SIG-M5 treated with dmso at 0.1 percent for 504 hours (cell line): ENCODE measurements around the gene PRKN.
"Not testable (repeated sequence)": the region's sequence is repeated elsewhere in the genome, so short reads cannot be mapped to it uniquely, and the experiment has no call there.

Experiments used
- DNase-seq: peaks from one replicate; lab custom pipeline; 2025; ENCODE audit not compliant: unreplicated experiment; lab: John Stamatoyannopoulos, UW

Gene PRKN

GRCh38 chr6:162679681-162680080 lies 47.9 kb downstream of the PRKN start:
- no peak for DNase-seq

GRCh38 chr6:162678896-162679295 lies 48.7 kb downstream of the PRKN start:
- not testable (repeated sequence) for DNase-seq

- DNase-seq = no peak
Measured at GRCh38 chr6:162675503-162675902, 52.1 kb downstream of the PRKN start.

- DNase-seq = no peak
Measured at GRCh38 chr6:162674452-162674851, 53.1 kb downstream of the PRKN start.

- DNase-seq = no peak
Measured at GRCh38 chr6:162671580-162672165, 55.9 kb downstream of the PRKN start.

GRCh38 chr6:162670345-162670744 lies 57.2 kb downstream of the PRKN start:
- no peak for DNase-seq

GRCh38 chr6:162666246-162666645 lies 61.3 kb downstream of the PRKN start:
- no peak for DNase-seq

- no peak for DNase-seq
Measured at GRCh38 chr6:162653808-162654207, 73.8 kb downstream of the PRKN start.

GRCh38 chr6:162651505-162651904 lies 76.1 kb downstream of the PRKN start:
- no peak for DNase-seq

GRCh38 chr6:162649271-162649670 lies 78.3 kb downstream of the PRKN start:
- no peak for DNase-seq

- DNase-seq = no peak
Measured at GRCh38 chr6:162644153-162644552, 83.4 kb downstream of the PRKN start.

GRCh38 chr6:162640756-162641155 lies 86.8 kb downstream of the PRKN start:
- DNase-seq = no peak

GRCh38 chr6:162639951-162640350 lies 87.6 kb downstream of the PRKN start:
- DNase-seq = no peak

GRCh38 chr6:162638931-162639574 lies 88.5 kb downstream of the PRKN start:
- no peak for DNase-seq

- DNase-seq = no peak
Measured at GRCh38 chr6:162637317-162637716, 90.2 kb downstream of the PRKN start.

- no peak for DNase-seq
Measured at GRCh38 chr6:162636167-162636566, 91.4 kb downstream of the PRKN start.

GRCh38 chr6:162631546-162631945 lies 96.0 kb downstream of the PRKN start:
- no peak for DNase-seq

- DNase-seq = no peak
Measured at GRCh38 chr6:162630069-162630468, 97.5 kb downstream of the PRKN start.

GRCh38 chr6:162627825-162628224 lies 99.7 kb downstream of the PRKN start:
- no peak for DNase-seq

GRCh38 chr6:162627362-162627761 lies 100.2 kb downstream of the PRKN start:
- DNase-seq = no peak

- no peak for DNase-seq
Measured at GRCh38 chr6:162626869-162627268, 100.7 kb downstream of the PRKN start.

GRCh38 chr6:162625846-162626540 lies 101.6 kb downstream of the PRKN start:
- no peak for DNase-seq
